GM23338 (cell line): ENCODE measurements around the gene SVIL. TPM values are rescaled to one million over a fixed set of nuclear protein-coding genes. Genes with fewer than 3 reads are reported as not detected.

Experiments
- ATAC-seq: fragments of 200-7000 bp; cut with Tn5 transposase; 3 replicates; pipeline ENCODE4 v1.9.1; 2020
- DNase-seq: peaks from one replicate; pipeline ENCODE4 v3.0.0-alpha.2; 2015; ENCODE audit warnings: low spot score
- H2AFZ ChIP-seq: fragments of 200-600 bp; sonication (generic); 2 replicates; pipeline ENCODE4 v1.8.0; 2016; ENCODE audit warnings: antibody characterized with exemption, mild to moderate bottlenecking, moderate library complexity
- H3F3A ChIP-seq: fragments of 200-600 bp; sonication (generic); replicated peaks from 2 replicates; pipeline ENCODE4 v1.8.0; 2017; ENCODE audit warnings: antibody characterized with exemption, mixed run types, low read depth
- H3K27ac ChIP-seq: fragments of 200-600 bp; sonication (generic); 2 replicates; pipeline ENCODE4 v1.6.1; 2016; ENCODE audit warnings: low read depth
- H3K27me3 ChIP-seq: fragments of 200-600 bp; sonication (generic); 2 replicates; pipeline ENCODE4 v1.8.0; 2016; ENCODE audit warnings: mild to moderate bottlenecking, mixed run types, moderate library complexity; ENCODE audit not compliant: insufficient read depth
- H3K36me3 ChIP-seq: fragments of 200-600 bp; sonication (generic); 2 replicates; pipeline ENCODE4 v1.8.0; 2016; ENCODE audit warnings: mild to moderate bottlenecking; ENCODE audit not compliant: insufficient read depth
- H3K4me1 ChIP-seq: fragments of 200-600 bp; sonication (generic); 2 replicates; pipeline ENCODE4 v1.8.0; 2016; ENCODE audit warnings: mild to moderate bottlenecking, moderate library complexity; ENCODE audit not compliant: insufficient read depth
- H3K4me2 ChIP-seq: fragments of 200-600 bp; sonication (generic); 2 replicates; pipeline ENCODE4 v1.7.1; 2017; ENCODE audit warnings: mixed run types
- H3K4me3 ChIP-seq: fragments of 200-600 bp; sonication (generic); 2 replicates; pipeline ENCODE4 v1.6.1; 2016; ENCODE audit warnings: mixed run types
- H3K79me2 ChIP-seq: fragments of 200-600 bp; sonication (generic); replicated peaks from 2 replicates; pipeline ENCODE4 v1.8.0; 2017; ENCODE audit warnings: mild to moderate bottlenecking; ENCODE audit not compliant: insufficient read depth
- H3K9me2 ChIP-seq: fragments of 200-600 bp; sonication (generic); 2 replicates; pipeline ENCODE4 v1.8.0; 2017; ENCODE audit not compliant: insufficient read depth
- H4K20me1 ChIP-seq: fragments of 200-600 bp; sonication (generic); replicated peaks from 2 replicates; pipeline ENCODE4 v1.8.0; 2017; ENCODE audit warnings: mild to moderate bottlenecking; ENCODE audit not compliant: insufficient read depth
- H3K27ac Mint-ChIP-seq: 2 replicates; pipeline ENCODE4 v1.8.0; 2020; ENCODE audit warnings: inconsistent platforms, mild to moderate bottlenecking, moderate library complexity, mixed read lengths
- H3K27me3 Mint-ChIP-seq: 3 replicates; pipeline ENCODE4 v1.8.0; 2022; ENCODE audit warnings: low read depth, mild to moderate bottlenecking, moderate library complexity, mixed read lengths, inconsistent platforms; ENCODE audit not compliant: insufficient read depth, poor library complexity
- H3K36me3 Mint-ChIP-seq: 3 replicates; pipeline ENCODE4 v1.8.0; 2021; ENCODE audit warnings: low read depth, mild to moderate bottlenecking, inconsistent platforms, moderate library complexity, mixed read lengths
- H3K4me1 Mint-ChIP-seq: 3 replicates; pipeline ENCODE4 v1.8.0; 2020; ENCODE audit warnings: mild to moderate bottlenecking, inconsistent platforms, mixed read lengths
- H3K4me3 Mint-ChIP-seq: 3 replicates; pipeline ENCODE4 v1.8.0; 2021; ENCODE audit warnings: moderate library complexity, mild to moderate bottlenecking, inconsistent platforms, mixed read lengths
- H3K9me3 Mint-ChIP-seq: 3 replicates; pipeline ENCODE4 v1.8.0; 2020; ENCODE audit warnings: moderate library complexity, mild to moderate bottlenecking, inconsistent platforms, mixed read lengths
- EZH2phosphoT487 ChIP-seq: fragments of 200-600 bp; sonication (generic); IDR thresholded peaks from one replicate; pipeline ENCODE4 v1.8.1; 2018; ENCODE audit warnings: antibody characterized with exemption; ENCODE audit not compliant: unreplicated experiment
- POLR2AphosphoS5 ChIP-seq: IDR thresholded peaks from 2 replicates; pipeline ENCODE4 v1.6.1; 2016; ENCODE audit warnings: antibody characterized with exemption, low read depth
- REST ChIP-seq: IDR thresholded peaks from one replicate; pipeline ENCODE4 v1.6.1; 2018; ENCODE audit warnings: antibody characterized with exemption; ENCODE audit not compliant: unreplicated experiment
- STAT1 ChIP-seq: IDR thresholded peaks from one replicate; pipeline ENCODE4 v1.6.1; 2016; ENCODE audit warnings: antibody characterized with exemption; ENCODE audit not compliant: unreplicated experiment
- polyA plus RNA-seq: library from polyadenylated mRNA; unstranded; fragments of >200 nt; fragmentation: Nextera tagmentation; extraction: Ambion mirVana; gene quantifications from 2 replicates; pipeline ENCODE4 v1.2.1, GENCODE V29; 2016
- total RNA-seq: library from RNA; depleted of rRNA; stranded (reverse); fragments of >200 nt; shearing (Covaris generic); gene quantifications from 2 replicates; pipeline ENCODE4 v1.2.3, GENCODE V29; 2014

The SVIL gene
- total and polyA plus RNA-seq, 2 experiments from 2014 or later = 8.8 to 34.9 TPM

- TF ChIP-seq REST = no peak
Observed at GRCh38 chr10:29612657-29613056, 22.1 kb downstream of the SVIL start (continued).

GRCh38 chr10:29611781-29612381 is 22.9 kb downstream of the SVIL start:
- ATAC-seq = no peak
- H4K20me1 ChIP-seq = no peaks in the 10 kb centered on the region
- no peaks in the 10 kb centered on the region for H3K4me1 Mint-ChIP-seq

More at GRCh38 chr10:29611781-29612381, 22.9 kb downstream of the SVIL start:
- Histone ChIP-seq H3K9me2 (no peaks in the 10 kb centered on the region), H3K27ac (no peak overlapping the region), H3K27me3 (no peaks in the 10 kb centered on the region), H3K79me2 (no peaks in the 10 kb centered on the region; the same call in 1 of the 2 replicates), H3K4me3 (no peak overlapping the region), H3K36me3 (no peaks in the 10 kb centered on the region), H3K4me1 (no peaks in the 10 kb centered on the region), H3F3A (no peaks in the 10 kb centered on the region), H3K4me2 (no peak overlapping the region), H2AFZ (no peak overlapping the region)
- peaks cover 6% of the 10 kb centered on the region for H3K27me3 Mint-ChIP-seq
- no peak for DNase-seq
- H3K4me3 Mint-ChIP-seq = no peak overlapping the region
- no peak overlapping the region for H3K27ac Mint-ChIP-seq
- H3K9me3 Mint-ChIP-seq = peaks cover 32% of the 10 kb centered on the region
- TF ChIP-seq REST = no peak
- no peak for TF ChIP-seq STAT1
- TF ChIP-seq EZH2phosphoT487 = no peak
- no peak for TF ChIP-seq POLR2AphosphoS5
- H3K36me3 Mint-ChIP-seq = peaks cover 31% of the 10 kb centered on the region
